Measurements from ENCODE around the gene KRT23.
"Not testable (repeated sequence)": the region's sequence is repeated elsewhere in the genome, so short reads cannot be mapped to it uniquely, and the experiment has no call there.

The KRT23 gene

GRCh38 chr17:40935624-40936023, 1.8 kb downstream of the KRT23 start:
- H3K4me1 ChIP-seq (ENCODE audit: control insufficient read depth, insufficient read depth, low read length), result peaks cover 17% of the 10 kb centered on the region
- no peak overlapping the region for H3K4me3 ChIP-seq (ENCODE audit: insufficient read depth, low read depth, low read length)
- H3K36me3 ChIP-seq (ENCODE audit: control insufficient read depth, insufficient read depth, low read length), result no peaks in the 10 kb centered on the region
- WGBS, 2 experiments, result 95 to 100% methylated on average over 3 of the region's 3 CpGs
- no peaks in the 10 kb centered on the region for H3K9me3 ChIP-seq (ENCODE audit: control insufficient read depth, low read length)
- H3K27ac ChIP-seq (ENCODE audit: insufficient read depth, low read depth, low read length, poor library complexity, severe bottlenecking), result no peak overlapping the region
- H3K27me3 ChIP-seq (ENCODE audit: control insufficient read depth, insufficient read depth, low read length, poor library complexity, severe bottlenecking), result no peaks in the 10 kb centered on the region

GRCh38 chr17:40932608-40933007, 4.8 kb downstream of the KRT23 start:
- Histone ChIP-seq H3K9me3 (ENCODE audit: control insufficient read depth, low read length) (no peaks in the 10 kb centered on the region), H3K4me3 (ENCODE audit: insufficient read depth, low read depth, low read length) (no peak overlapping the region), H3K27me3 (ENCODE audit: control insufficient read depth, insufficient read depth, low read length, poor library complexity, severe bottlenecking) (no peaks in the 10 kb centered on the region), H3K27ac (ENCODE audit: insufficient read depth, low read depth, low read length, poor library complexity, severe bottlenecking) (peak overlapping the region; percentile 70), H3K36me3 (ENCODE audit: control insufficient read depth, insufficient read depth, low read length) (no peaks in the 10 kb centered on the region), H3K4me1 (ENCODE audit: control insufficient read depth, insufficient read depth, low read length) (peaks cover 16% of the 10 kb centered on the region)
- 51% methylated on average over 2 of the region's 2 CpGs; no CpG with 5 or more reads in 1 of the 2 experiments for WGBS, 2 experiments

GRCh38 chr17:40931311-40931710, 6.1 kb downstream of the KRT23 start:
- peaks cover 8% of the 10 kb centered on the region for H3K4me1 ChIP-seq (ENCODE audit: control insufficient read depth, insufficient read depth, low read length)
- no peak overlapping the region for H3K4me3 ChIP-seq (ENCODE audit: insufficient read depth, low read depth, low read length)
- H3K27me3 ChIP-seq (ENCODE audit: control insufficient read depth, insufficient read depth, low read length, poor library complexity, severe bottlenecking), result no peaks in the 10 kb centered on the region
- no peak overlapping the region for H3K27ac ChIP-seq (ENCODE audit: insufficient read depth, low read depth, low read length, poor library complexity, severe bottlenecking)
- no peaks in the 10 kb centered on the region for H3K9me3 ChIP-seq (ENCODE audit: control insufficient read depth, low read length)
- H3K36me3 ChIP-seq (ENCODE audit: control insufficient read depth, insufficient read depth, low read length), result no peaks in the 10 kb centered on the region
- WGBS, 2 experiments, result 92 to 94% methylated on average over 3 of the region's 3 CpGs

- Histone ChIP-seq H3K27ac (ENCODE audit: insufficient read depth, low read depth, low read length, poor library complexity, severe bottlenecking) (no peak overlapping the region), H3K4me1 (ENCODE audit: control insufficient read depth, insufficient read depth, low read length) (no peaks in the 10 kb centered on the region), H3K9me3 (ENCODE audit: control insufficient read depth, low read length) (no peaks in the 10 kb centered on the region), H3K27me3 (ENCODE audit: control insufficient read depth, insufficient read depth, low read length, poor library complexity, severe bottlenecking) (no peaks in the 10 kb centered on the region), H3K36me3 (ENCODE audit: control insufficient read depth, insufficient read depth, low read length) (no peaks in the 10 kb centered on the region), H3K4me3 (ENCODE audit: insufficient read depth, low read depth, low read length) (no peak overlapping the region)
- WGBS, 2 experiments, result 81 to 82% methylated on average over 8 of the region's 8 CpGs
These were observed 11.1 kb downstream of the KRT23 start for GRCh38 chr17:40926341-40926740.

GRCh38 chr17:40922239-40922638, 15.2 kb downstream of the KRT23 start:
- H3K36me3 ChIP-seq (ENCODE audit: control insufficient read depth, insufficient read depth, low read length), result no peaks in the 10 kb centered on the region
- H3K4me1 ChIP-seq (ENCODE audit: control insufficient read depth, insufficient read depth, low read length), result no peaks in the 10 kb centered on the region
- WGBS, 2 experiments, result 84 to 91% methylated on average over 2 of the region's 2 CpGs
- no peak overlapping the region for H3K4me3 ChIP-seq (ENCODE audit: insufficient read depth, low read depth, low read length)
- H3K27me3 ChIP-seq (ENCODE audit: control insufficient read depth, insufficient read depth, low read length, poor library complexity, severe bottlenecking), result no peaks in the 10 kb centered on the region
- H3K9me3 ChIP-seq (ENCODE audit: control insufficient read depth, low read length), result no peaks in the 10 kb centered on the region
- H3K27ac ChIP-seq (ENCODE audit: insufficient read depth, low read depth, low read length, poor library complexity, severe bottlenecking), result no peak overlapping the region

GRCh38 chr17:40921026-40921425, 16.4 kb downstream of the KRT23 start:
- whole genome bisulfite sequencing, 2 experiments, result 92 to 94% methylated on average over 2 of the region's 2 CpGs
- H3K36me3 ChIP-seq (ENCODE audit: control insufficient read depth, insufficient read depth, low read length), result no peaks in the 10 kb centered on the region
- H3K27me3 ChIP-seq (ENCODE audit: control insufficient read depth, insufficient read depth, low read length, poor library complexity, severe bottlenecking), result no peaks in the 10 kb centered on the region
- H3K4me1 ChIP-seq (ENCODE audit: control insufficient read depth, insufficient read depth, low read length), result no peaks in the 10 kb centered on the region
- no peak overlapping the region for H3K4me3 ChIP-seq (ENCODE audit: insufficient read depth, low read depth, low read length)
- H3K9me3 ChIP-seq (ENCODE audit: control insufficient read depth, low read length), result no peaks in the 10 kb centered on the region
- no peak overlapping the region for H3K27ac ChIP-seq (ENCODE audit: insufficient read depth, low read depth, low read length, poor library complexity, severe bottlenecking)

- 92 to 100% methylated on average over 1 to 2 of the region's 2 CpGs for WGBS, 2 experiments
- not testable (repeated sequence) for H3K4me1 ChIP-seq (ENCODE audit: control insufficient read depth, insufficient read depth, low read length); H3K9me3 ChIP-seq (ENCODE audit: control insufficient read depth, low read length); H3K36me3 ChIP-seq (ENCODE audit: control insufficient read depth, insufficient read depth, low read length); H3K4me3 ChIP-seq (ENCODE audit: insufficient read depth, low read depth, low read length); H3K27me3 ChIP-seq (ENCODE audit: control insufficient read depth, insufficient read depth, low read length, poor library complexity, severe bottlenecking); H3K27ac ChIP-seq (ENCODE audit: insufficient read depth, low read depth, low read length, poor library complexity, severe bottlenecking)
These were observed 20.3 kb downstream of the KRT23 start for GRCh38 chr17:40917116-40917515.

GRCh38 chr17:40916366-40916765, 21.1 kb downstream of the KRT23 start:
- H3K27ac ChIP-seq (ENCODE audit: insufficient read depth, low read depth, low read length, poor library complexity, severe bottlenecking), result no peak overlapping the region
- no peaks in the 10 kb centered on the region for H3K36me3 ChIP-seq (ENCODE audit: control insufficient read depth, insufficient read depth, low read length)
- no peaks in the 10 kb centered on the region for H3K27me3 ChIP-seq (ENCODE audit: control insufficient read depth, insufficient read depth, low read length, poor library complexity, severe bottlenecking)
- no peaks in the 10 kb centered on the region for H3K4me1 ChIP-seq (ENCODE audit: control insufficient read depth, insufficient read depth, low read length)
- no peaks in the 10 kb centered on the region for H3K9me3 ChIP-seq (ENCODE audit: control insufficient read depth, low read length)
- 94 to 100% methylated on average over 1 of the region's 1 CpG for WGBS, 2 experiments
- no peak overlapping the region for H3K4me3 ChIP-seq (ENCODE audit: insufficient read depth, low read depth, low read length)

GRCh38 chr17:40915721-40916256, 21.7 kb downstream of the KRT23 start:
- no peak overlapping the region for H3K27ac ChIP-seq (ENCODE audit: insufficient read depth, low read depth, low read length, poor library complexity, severe bottlenecking)
- H3K4me1 ChIP-seq (ENCODE audit: control insufficient read depth, insufficient read depth, low read length), result no peaks in the 10 kb centered on the region
- H3K27me3 ChIP-seq (ENCODE audit: control insufficient read depth, insufficient read depth, low read length, poor library complexity, severe bottlenecking), result no peaks in the 10 kb centered on the region
- 87 to 91% methylated on average over 2 of the region's 2 CpGs for WGBS, 2 experiments
- no peaks in the 10 kb centered on the region for H3K9me3 ChIP-seq (ENCODE audit: control insufficient read depth, low read length)
- no peak overlapping the region for H3K4me3 ChIP-seq (ENCODE audit: insufficient read depth, low read depth, low read length)
- H3K36me3 ChIP-seq (ENCODE audit: control insufficient read depth, insufficient read depth, low read length), result no peaks in the 10 kb centered on the region

GRCh38 chr17:40915199-40915661, 22.2 kb downstream of the KRT23 start:
- H3K27me3 ChIP-seq (ENCODE audit: control insufficient read depth, insufficient read depth, low read length, poor library complexity, severe bottlenecking), result no peaks in the 10 kb centered on the region
- no peaks in the 10 kb centered on the region for H3K36me3 ChIP-seq (ENCODE audit: control insufficient read depth, insufficient read depth, low read length)
- H3K4me1 ChIP-seq (ENCODE audit: control insufficient read depth, insufficient read depth, low read length), result no peaks in the 10 kb centered on the region
- 90 to 100% methylated on average over 1 to 3 of the region's 3 CpGs for WGBS, 2 experiments
- no peaks in the 10 kb centered on the region for H3K9me3 ChIP-seq (ENCODE audit: control insufficient read depth, low read length)
- no peak overlapping the region for H3K27ac ChIP-seq (ENCODE audit: insufficient read depth, low read depth, low read length, poor library complexity, severe bottlenecking)
- no peak overlapping the region for H3K4me3 ChIP-seq (ENCODE audit: insufficient read depth, low read depth, low read length)
